GM10266 (cell line): ENCODE results near the gene CCDC86.

ENCODE experiments used
- DNase-seq: peaks from one replicate; pipeline ENCODE4 v3.0.0; 2012; ENCODE audit errors: extremely low spot score
- TF ChIP-seq, protein P1 (sequence below): IDR thresholded peaks from 2 replicates; pipeline ENCODE4 v1.5.1; 2012; ENCODE audit warnings: mild to moderate bottlenecking, low read depth; ENCODE audit not compliant: control insufficient read depth, insufficient read depth; ENCODE audit errors: missing control alignments

Gene CCDC86

GRCh38 chr11:60847896-60848295 lies 6.0 kb downstream of the CCDC86 start:
- DNase-seq: no peak

DNA sequence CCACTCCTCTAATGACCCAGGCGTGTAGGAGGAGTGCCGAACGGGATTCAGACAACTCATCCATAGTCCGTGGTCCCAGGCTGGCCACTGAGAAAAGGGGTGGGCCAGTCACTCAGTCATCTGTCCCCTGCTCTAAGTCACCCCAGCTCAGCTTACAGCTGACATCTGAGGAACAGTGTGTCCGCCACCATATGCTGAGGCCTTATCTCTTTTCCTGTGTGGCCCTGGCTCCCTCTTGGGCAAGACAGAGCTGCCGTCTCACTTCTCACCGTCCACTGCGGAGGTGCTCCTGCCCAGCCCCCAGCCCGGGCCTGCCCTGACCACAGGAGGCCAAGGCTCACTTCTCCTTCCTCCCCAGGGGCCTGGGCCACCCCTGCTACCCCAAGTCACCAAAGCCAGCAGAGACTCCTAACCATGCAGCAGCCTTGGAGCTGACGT lies 6.8 kb downstream of the CCDC86 start:
- TF ChIP-seq, protein P1, sequence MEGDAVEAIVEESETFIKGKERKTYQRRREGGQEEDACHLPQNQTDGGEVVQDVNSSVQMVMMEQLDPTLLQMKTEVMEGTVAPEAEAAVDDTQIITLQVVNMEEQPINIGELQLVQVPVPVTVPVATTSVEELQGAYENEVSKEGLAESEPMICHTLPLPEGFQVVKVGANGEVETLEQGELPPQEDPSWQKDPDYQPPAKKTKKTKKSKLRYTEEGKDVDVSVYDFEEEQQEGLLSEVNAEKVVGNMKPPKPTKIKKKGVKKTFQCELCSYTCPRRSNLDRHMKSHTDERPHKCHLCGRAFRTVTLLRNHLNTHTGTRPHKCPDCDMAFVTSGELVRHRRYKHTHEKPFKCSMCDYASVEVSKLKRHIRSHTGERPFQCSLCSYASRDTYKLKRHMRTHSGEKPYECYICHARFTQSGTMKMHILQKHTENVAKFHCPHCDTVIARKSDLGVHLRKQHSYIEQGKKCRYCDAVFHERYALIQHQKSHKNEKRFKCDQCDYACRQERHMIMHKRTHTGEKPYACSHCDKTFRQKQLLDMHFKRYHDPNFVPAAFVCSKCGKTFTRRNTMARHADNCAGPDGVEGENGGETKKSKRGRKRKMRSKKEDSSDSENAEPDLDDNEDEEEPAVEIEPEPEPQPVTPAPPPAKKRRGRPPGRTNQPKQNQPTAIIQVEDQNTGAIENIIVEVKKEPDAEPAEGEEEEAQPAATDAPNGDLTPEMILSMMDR: no peak
- no peak for DNase-seq

More at GRCh38 chr11:60847896-60848295, 6.0 kb downstream of the CCDC86 start:
- TF ChIP-seq, protein P1: no peak

DNA sequence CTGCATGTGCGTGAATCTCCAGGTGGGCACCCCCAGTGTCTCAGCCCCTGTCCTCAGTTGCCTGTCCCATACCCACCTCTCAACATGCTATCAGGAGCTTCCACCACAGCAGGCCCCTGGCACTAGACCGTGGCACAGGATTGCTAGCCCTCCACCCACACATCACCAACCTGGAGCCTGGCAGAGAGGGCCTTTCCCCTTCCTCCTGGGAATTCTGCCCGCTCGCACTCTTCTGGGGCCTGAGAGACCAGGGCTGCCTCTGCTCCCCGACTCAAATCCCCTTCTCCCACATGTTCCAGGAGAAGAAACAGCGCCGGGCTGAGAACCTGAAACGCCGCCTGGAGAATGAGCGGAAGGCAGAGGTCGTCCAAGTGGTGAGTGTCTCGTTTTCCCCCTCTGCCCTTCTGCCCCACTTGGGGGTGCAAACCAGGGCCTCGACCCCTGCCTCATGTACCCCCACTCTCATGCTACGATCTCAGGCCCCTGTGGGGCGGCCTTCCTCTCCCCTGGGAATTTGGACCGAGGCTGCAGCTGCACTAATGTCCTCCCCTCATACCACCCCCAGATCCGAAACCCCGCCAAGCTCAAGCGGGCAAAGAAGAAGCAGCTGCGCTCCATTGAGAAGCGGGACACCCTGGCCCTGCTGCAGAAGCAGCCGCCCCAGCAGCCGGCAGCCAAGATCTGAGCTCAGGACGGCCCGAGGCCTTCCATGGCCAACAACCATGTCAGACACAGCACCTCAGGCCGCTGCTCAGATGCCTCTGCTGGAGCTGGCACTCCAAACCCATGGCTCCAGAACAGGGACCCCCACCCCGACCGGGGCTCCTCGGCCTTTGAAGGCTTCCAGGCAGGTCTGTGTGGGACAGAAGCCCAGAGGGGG lies 8.0 kb downstream of the CCDC86 start:
- DNase-seq: no peak

DNA sequence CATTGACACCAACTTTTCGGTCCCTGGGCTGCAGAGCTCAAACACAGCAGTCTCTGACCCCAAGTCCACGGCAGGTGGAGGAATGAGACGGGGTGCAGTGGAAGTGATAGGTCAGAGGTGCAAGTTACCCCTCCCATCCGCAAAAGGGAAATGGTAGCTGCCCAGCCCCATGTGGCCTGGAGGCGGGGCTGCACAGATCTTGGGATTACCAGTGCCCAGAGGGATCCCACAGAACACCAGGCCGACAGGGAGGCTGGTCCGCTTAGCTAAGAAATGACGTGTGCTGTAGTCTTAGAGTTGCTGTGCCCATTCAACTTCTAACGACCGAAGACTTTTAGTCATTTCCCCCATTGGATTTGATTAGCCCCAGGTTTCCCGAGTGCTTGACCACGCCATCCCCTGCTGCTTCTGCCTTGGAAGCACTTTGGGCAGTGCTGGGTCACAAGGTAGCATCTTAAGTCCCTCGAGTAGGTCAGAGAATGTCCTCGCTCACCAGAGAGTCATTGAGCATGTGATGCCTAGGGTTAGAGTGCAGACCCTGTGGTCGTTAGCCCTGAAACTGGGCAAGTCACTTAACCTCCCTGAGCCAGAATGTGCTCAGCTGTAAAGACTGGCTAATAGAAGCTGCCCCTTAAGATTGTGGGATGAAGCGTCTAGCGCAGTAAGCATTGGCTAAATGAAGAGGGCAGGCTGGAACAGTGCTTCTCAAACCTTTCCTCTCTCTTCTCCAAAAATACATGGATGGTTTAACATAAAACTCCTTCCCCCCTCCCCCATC lies 9.6 kb downstream of the CCDC86 start:
- no peak for DNase-seq
- TF ChIP-seq, protein P1: no peak

More for the DNA sequence above, 8.0 kb downstream of the CCDC86 start:
- TF ChIP-seq, protein P1: no peak

DNA sequence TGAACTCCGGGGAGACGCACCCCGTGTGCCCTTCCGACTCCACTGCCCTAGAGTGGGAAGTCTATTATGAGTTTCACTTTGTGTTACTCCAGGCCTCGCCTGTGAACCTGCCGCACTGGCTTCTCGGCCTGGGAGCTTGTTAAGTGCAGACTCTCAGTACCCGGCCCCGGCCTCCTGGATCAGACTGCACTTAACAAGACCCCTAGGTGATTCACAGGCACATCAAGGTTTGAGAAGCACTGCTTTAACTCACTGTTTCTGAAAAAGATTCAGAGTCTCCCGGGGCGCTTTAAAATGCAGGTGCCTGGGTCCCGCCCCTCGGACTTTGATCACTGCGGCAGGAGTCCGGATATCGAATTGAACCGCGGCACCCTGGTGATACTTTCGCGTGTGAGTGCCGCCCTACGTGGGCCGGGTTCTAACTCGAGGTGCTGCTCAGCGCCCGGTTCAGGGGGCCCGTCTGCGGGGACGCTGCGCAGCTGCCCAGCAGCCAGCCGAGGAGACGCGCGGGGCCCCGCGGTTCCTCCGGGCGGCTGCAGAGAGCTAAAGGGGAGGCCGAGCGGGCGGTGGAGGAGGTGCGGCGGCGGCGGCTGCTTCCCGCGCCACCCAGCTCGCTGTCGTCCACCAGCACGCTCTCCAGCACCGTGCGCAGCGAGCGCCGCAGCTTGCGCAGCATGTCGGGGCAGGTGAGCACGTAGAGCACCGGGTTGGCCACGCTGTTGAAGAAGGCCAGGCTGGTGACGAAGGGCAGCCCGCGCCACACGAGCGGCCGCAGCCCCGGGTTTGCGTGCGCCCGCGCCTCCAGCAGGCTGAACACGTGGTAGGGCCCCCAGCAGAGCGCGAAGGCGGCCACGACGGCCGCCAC lies 10.4 kb downstream of the CCDC86 start:
- no peak for DNase-seq
- TF ChIP-seq, protein P1: no peak

DNA sequence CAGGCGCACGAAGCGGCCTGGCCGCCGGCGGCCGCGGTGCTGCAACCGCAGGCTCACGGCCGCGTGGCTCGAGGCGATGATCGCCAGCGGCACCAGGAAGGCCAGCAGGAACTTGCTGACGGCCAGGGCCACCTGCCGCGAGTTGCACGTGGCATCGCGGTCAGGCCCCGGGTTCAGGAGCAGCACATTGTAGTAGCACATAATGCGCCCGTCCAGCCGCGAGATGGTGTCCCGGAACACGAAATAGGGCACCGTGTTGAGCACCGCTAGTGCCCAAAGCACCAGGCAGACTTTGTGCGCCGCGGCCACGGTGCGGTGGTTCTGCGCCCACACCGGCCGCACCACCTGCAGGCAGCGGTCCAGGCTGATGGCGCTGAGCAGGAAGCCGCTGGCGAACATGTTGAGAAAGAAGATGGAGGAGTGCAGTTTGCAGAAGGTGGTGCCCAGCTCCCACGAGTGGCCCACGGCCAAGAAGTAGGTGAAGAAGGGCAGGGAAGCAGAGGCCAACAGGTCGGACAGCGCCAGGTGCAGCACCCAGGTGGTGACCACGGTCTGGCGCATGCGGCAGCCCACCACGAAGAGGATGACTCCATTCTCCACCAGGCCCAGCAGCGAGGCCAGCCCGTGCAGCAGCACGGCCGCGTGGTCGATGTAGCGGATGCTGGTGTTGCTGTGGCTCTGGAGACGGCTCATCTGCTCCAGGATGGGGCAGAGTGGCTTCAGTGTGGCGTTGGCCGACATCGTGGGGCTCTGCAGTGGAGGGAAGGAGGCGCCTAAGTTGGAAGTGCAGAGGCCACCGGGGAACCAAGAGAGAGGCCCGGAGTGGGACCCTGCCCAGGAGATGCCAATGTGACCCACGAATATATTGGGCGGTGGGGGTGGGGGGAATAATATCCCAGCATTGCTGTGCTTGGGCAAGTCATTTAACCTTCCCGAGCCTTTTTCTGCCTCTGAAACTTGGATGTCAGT lies 11.4 kb downstream of the CCDC86 start:
- no peak for DNase-seq
- TF ChIP-seq, protein P1: no peak
